KBM-7 (cell line): ENCODE measurements around the gene CEP120.
"Not testable (repeated sequence)": the region's sequence is repeated elsewhere in the genome, so short reads cannot be mapped to it uniquely, and the experiment has no call there.

Experiments used
- DNase-seq: peaks from one replicate; pipeline ENCODE4 v3.0.0-alpha.2; 2015
- in situ Hi-C: fragments of 300-500 bp; cut with MboI; formaldehyde crosslinking; loops from 2 replicates; pipeline ENCODE4 v1.14.3; 2020; ENCODE audit warnings: low sequenced_read_pairs, low pct_unique_long_range_greater_than_20kb, mixed read lengths

Gene CEP120

DNA sequence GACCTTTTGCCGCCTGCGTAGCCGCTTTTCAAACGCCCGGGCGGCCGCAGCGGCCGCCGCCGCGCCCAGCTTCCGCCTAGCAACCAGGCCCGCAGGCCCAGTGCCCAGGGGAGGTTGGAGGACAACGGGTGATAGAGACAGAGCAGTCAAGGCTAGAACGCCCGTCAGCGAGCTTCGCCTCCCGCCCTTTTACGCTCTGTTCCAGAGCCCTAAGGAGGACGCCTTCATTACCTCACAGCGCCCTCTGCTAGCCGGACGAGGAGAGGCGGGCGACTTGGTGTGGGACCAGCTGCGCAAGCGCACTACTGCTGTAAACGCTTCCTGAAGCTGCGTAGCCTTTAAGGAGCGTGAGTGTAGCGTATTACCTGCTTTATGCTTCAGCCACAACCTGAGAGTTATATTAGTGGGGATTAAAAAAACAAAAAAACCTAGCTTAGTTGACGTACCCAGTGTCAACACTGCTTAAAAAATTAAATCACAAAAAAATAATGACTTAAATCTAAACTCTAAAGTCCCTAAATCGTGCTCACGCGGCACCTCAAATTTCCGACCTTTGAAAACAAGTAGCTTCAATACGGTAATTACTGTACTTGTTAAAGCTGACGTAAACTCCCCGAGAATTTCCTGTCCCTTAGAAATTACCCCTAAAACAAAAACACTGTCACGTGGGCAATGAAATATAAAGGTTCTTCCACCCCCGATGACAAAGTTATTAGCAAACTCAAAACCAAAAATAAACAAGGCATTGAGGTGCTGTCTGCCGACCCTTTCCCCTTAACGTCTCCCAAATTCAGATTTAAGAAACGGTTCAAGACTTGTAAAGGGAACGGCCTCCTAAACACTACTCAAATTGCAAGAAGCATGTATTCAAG, at the start of gene CEP120:
Gene CEP120 (minus strand): TSS at position 126 of the 872 bp plus-strand sequence. CDS start 405 bp downstream, outside the sequence.
- in situ Hi-C loops, result no loop called here
- peak; percentile 99 for DNase-seq

DNA sequence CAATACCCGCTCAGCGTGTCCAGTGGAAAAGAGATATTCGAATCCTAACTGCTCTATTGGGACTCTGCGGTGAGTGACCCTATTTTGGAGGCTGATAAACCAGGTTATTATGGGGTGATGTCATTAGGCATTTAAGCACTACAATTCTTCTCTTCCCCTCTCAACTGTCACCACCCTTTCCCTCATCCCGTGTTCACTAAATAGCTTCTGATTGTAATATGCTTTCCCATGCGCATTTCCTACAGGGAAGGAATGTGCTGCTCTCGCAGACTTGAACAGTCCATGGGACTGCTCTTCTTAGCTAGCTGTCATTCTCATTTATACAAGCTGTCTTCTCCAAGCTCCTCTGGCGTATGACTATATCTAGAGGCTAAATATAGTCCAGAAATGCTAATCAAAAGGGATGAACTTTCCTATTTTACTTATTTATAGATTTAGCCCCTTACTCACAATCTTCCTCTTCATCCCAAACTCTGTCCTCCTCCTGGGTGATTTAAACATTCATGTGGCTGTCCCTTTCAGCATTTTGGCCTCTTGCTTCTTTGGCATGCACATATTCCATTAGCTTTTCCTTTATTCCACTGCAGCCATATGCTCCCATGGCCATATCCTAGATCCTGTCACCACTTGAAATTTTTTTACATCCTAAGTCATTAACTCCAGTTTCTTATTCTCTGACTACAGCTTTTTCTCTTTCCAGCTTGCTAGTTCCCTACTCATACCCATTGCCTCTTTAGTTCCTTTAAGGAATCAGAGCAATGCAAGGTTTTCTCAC, 49.1 kb upstream of the CEP120 start:
- DNase-seq, result no peak
- in situ Hi-C loops, result no loop called here

DNA sequence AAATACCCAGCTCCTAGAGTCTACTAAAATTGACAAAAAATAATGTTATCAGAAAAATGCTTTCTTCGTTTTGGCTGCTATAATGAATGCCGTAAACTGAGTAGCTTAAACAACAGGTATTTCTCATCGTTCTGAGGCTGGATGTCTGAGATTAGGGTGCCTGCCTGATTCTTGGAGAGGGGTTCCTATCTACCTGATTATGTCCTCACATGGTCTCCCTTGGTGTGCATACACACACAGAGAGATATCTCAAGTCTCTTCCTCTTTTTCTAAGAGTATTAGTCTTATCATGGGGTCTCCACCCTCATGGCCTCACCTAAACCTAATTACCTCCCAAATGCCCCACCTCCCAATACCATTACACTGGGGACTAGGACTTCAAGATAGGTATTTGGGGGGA, 48.2 kb upstream of the CEP120 start:
- in situ Hi-C loops, result no loop called here

DNA sequence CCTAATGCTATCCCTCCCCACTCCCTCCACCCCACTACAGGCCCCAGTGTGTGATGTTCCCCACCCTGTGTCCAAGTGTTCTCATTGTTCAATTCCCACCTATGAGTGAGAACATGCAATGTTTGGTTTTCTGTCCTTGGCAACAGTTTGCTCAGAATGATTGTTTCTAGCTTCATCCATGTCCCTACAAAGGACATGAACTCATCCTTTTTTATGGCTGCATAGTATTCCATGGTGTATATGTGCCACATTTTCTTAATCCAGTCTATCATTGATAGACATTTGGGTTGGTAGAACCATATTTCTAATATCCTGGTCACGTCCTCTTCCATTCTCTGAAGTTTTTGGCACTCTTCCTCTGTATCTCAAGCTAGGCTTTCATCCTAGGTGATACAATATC, 43.6 kb upstream of the CEP120 start:
- in situ Hi-C loops, DNase-seq: not testable (repeated sequence)

More for the DNA sequence above, 48.2 kb upstream of the CEP120 start:
- no peak for DNase-seq

DNA sequence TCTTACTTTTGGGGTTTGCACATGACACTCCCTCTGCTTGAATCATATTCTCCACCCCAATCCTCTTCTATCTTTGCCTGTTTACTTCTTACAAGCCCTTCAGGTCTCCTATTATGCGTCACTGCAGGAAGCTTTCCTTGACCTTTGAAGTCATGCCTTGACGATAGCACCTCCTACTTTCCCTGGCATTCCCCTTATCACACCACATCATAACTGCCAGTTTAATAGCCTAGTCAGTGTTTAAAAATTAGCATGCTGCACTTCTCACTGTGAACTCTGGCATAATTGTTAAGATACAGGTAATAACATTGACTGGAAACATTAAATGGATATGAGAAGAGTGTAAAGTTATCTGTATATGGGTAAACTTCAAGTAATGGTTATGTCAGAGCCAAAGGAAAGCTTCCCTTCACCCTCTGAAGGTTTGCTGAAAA, 37.1 kb upstream of the CEP120 start:
- no peak for DNase-seq
- in situ Hi-C loops, result no loop called here

DNA sequence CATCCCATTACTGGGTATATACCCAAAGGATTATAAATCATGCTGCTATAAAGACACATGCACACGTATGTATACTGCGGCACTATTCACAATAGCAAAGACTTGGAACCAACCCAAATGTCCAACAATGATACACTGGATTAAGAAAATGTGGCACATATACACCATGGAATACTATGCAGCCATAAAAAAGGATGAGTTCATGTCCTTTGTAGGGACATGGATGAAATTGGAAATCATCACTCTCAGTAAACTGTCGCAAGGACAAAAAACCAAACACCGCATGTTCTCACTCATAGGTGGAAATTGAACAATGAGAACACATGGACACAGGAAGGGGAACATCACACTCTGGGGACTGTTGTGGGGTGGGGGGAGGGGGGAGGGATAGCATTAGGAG, 35.8 kb upstream of the CEP120 start:
- DNase-seq, in situ Hi-C loops: not testable (repeated sequence)

DNA sequence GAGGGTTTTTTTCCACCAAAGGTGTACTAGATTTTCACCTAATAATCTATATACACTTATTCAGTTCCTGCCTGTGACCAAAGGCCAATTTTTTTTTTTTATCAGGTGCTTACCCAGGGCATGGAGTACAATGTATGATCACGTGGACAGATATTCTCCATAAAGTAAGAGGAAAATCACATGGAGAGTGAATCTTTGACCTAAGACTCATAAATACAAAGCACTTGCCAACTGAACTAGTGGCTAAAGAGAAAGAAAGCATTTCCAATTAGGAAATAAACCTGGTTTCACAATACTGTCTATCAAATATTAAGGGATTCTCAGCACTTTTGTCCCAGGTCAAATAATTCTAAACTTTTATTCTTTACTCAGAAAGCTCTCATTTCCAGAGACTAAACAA, 33.0 kb upstream of the CEP120 start:
- DNase-seq, result no peak
- in situ Hi-C loops, result no loop called here

DNA sequence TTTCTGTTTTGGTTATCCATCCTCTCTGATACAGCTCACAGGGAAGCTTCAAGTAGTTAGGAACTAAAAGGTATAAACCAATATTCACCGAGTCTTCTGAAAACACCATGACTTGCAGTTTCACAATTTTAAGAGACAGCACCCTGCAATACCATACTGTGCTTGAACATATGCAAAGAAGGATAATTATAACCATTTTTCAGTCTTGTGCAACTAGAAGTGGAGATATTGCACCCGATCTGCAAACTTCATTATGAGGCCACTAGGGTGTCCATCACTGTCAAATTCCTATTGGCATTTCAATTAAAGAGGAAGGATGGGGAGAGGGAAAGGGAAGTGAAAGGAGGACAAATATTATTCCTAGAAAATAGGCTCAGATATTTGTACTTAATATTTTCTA, 32.4 kb upstream of the CEP120 start:
- DNase-seq, result no peak
- in situ Hi-C loops, result no loop called here

DNA sequence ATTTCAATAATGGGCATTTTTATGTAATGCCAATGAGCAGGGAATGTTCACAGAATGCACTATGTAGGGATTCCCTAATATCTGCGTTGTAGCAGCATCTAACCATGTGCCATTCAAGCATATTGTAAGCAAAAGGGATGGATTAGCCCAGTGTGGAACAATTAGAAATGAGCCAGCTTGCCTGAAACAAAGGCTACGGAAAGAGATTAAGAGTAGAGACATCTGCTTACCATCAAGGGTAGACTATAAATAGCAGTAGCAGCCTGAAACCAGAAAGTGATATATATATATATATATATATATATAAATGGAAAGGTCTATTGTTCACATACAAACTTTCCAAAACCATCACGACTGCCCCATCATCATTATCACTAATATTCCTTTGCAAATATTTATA, 31.9 kb upstream of the CEP120 start:
- in situ Hi-C loops, result no loop called here
- no peak for DNase-seq

DNA sequence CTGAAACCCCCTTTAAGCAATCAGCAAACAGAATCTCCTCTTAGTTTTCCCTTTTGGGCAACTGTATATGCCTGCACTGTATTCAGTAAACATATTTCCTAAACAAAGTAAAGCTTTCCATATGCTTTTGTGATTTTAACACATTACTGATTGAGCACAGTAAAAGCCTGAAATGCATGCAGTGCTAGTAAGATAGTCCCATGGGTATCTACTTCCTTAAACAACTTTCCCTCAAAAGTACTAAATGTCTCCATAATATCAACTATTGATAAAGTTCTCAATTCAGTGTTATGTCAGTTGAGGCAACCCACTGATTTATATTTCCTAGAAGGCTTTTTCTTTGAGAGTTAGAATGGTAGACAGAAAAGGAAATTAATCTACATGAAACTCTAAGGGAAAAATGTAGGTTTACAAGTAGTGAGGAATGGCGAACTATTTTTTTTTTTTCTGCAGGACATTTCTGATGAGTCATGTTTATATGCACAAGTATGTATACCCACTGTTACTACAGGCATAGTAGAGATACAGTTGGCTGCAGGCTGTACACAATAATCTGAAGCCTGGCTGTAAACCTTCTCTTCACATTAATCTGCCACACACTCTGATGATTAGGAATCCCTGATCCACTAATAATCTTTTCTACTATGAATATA, 31.2 kb upstream of the CEP120 start:
- in situ Hi-C loops, result no loop called here
- DNase-seq, result no peak

DNA sequence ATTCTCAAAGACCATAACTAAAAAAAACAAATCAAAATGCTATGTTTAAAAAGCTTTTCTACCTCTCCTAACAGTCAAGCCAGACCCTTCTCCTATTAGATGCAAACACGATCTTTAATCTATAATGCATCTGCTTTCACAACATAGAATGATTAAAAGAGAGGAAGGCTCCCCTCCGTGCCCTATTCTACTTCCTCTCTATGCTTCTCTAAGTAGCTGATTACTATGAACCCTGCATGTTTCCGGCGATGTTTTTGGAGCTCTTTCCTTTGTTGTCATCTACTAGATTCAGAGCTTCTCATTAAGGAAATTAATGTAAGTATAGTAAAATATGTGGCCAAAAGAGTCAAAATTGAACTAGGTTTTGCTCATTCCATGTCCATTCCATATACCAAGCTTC, 29.2 kb upstream of the CEP120 start:
- DNase-seq, result peak; percentile 19
- in situ Hi-C loops, result no loop called here

DNA sequence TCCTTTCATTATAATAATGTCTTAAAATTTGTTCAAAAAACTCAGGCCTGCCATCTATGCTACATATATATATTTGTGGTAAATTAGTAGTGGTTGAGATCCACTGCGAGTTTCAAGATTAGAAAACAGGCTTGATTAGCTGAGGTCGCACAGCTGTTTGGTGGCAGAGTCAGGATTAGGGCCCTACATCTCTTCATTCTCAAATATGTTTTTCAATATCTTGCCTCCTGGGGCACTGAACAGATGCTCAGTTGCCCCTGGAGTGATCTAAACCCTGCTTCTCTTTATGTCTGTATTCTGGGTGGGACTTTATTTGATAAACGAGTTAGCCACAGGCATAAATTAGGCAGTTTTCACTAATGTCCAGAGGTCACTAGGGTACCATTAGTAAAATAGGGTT, 27.8 kb upstream of the CEP120 start:
- in situ Hi-C loops, result no loop called here
- no peak for DNase-seq

DNA sequence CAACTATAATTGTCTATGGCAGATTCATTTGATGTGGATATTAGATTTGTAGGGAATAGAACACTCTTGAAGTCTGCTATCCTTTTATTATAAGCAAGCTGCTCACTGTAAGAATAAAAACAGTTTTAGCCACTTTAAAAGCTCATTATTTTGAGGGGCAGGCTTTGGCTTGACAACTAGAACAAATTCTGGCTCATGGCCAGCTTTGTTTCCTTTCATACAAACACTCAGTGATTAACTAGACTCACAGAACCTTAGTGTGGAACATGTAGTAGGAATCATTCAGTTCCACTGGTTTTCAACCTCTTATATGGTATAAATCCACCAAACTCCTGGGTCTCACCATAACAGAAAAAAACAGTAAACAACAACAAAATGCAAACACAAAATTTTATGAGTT, 27.4 kb upstream of the CEP120 start:
- no peak for DNase-seq
- in situ Hi-C loops, result no loop called here

DNA sequence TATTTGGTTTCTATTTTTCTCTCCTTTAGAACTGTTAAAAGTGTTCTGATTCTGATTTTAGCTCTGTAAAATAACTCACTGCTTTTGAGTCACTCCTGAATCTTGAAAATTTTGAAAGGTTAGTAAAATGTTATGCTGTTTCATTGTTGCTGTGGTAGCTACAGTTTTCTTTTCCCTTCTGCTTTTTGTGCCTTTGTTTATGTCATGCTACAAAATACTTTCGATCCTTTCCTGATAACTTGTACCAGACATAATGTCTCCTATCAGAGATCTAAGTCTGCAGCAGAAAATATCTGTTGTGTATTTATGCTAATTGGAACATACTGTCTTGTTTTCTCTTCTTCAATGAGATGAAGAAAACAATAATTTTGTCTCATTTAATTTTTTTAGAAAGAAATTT, 26.9 kb upstream of the CEP120 start:
- in situ Hi-C loops, result no loop called here

DNA sequence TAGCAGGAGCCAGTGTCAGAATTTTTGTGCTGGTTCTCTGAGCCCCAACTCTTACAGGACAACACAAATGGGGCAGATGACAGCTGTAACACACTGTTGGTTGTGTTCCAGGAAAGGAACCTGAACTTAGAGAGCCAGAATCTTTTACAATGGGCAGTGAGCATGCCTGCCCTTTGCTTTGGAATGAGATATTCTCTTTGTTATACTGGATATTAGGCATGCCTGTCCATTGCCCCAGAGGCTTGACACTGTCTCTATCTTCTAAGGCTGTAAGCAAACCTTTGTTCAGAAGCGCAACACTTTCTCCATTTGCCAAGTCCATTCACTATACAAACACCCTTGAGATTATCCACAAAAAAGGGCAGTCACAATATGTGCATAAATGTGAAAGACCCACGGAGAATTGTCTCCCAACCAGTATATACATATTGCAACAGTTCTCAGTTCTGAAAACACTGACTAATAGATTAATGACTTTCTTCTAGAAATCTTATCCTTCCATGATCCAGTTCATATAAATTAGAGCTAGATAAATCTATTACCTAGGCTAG, 26.3 kb upstream of the CEP120 start:
- DNase-seq, result no peak
- in situ Hi-C loops, result no loop called here

More for the DNA sequence above, 26.9 kb upstream of the CEP120 start:
- DNase-seq, result no peak

DNA sequence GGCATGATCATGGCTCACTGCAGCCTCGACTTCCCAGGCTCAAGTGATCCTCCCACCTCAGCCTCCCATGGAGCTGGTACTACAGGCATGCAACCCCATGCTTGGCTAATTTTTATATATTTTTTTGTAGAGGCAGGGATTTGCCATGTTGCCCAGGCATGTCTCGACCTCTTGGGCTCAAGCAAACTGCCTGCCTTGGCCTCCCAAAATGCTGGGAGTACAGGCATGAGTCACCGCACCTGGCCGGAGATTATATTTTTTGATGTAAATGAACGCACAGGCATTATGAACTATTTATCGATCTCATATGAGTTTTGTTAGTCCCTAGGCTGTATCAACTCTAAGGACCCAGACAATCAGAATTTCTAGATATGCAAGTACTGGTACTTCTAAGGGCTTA, 25.5 kb upstream of the CEP120 start:
- DNase-seq, result no peak
- in situ Hi-C loops, result no loop called here

DNA sequence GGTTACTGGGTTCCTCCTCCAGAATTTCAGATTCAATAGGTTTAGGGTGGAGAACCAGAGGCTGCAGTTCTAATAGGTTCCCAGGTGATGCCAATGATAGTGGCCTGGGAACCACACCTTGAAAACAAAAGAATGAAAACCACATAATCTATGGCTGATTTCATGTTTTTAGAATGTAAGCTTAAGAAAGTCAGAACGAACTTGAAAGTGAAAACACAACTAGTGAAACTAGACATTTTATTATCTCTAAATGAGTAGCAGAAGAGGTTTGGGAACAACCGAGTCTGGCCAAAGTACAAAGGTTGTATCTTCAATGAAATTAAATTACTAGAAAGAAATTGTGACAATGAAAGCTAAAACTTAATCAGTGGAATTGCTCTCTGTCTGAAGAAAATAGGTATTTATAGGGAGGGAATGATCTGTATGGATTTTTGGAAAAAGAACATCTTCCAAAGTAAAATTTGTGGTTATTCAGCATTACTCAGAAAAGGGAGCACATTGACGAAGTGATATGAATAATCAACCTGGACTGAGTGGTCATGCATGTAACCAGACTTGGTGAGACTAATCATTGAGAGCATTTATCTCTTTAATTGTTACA, 24.9 kb upstream of the CEP120 start:
- in situ Hi-C loops, result no loop called here

DNA sequence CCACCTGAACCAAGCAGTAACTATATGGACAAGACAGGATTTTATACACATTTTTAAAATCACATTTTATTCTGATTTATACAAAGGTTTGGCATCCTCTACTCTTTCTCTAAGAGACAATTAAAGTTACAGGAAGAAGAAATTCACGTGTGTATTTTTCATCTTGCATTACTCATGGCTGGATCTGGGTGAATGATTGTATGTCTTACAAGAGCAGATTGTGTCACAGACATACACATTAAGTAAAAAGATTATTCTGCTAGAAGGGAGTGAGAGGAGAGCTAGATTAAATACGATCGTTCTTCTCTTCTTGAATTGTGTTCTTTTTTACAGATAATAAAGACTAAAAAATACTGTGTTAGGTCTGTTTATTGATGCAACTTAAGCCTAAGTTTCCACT, 20.8 kb upstream of the CEP120 start:
- in situ Hi-C loops, result no loop called here
- no peak for DNase-seq

More for the DNA sequence above, 24.9 kb upstream of the CEP120 start:
- no peak for DNase-seq

DNA sequence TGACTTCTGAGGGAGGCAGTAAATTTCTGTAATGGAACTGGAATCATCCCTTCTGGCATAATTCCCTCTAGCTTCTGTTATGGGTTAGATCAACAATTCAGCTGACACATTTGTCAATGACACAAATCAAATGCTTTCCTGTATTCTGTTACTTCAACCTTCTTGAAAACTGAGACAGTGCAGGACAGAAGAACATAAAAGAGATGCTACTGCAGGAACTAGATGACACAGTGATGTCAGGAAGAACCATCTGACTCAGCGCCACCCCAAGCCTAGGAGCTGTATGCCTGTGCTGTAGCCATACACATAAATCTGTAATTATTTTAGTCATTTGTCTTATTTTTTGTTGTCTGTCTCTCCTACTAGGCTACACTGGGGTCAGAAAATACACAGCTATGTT, 18.2 kb upstream of the CEP120 start:
- in situ Hi-C loops, result no loop called here
- no peak for DNase-seq
